AG04449 (cell line): ENCODE measurements around the gene BCKDK.
A peak's percentile ranks its signal among the peaks of the same experiment; 100 is the strongest.

Experiments used
- CTCF ChIA-PET: fragments of 350-600 bp; formaldehyde crosslinking; extraction: SDS; loops from one replicate; lab custom pipeline; 2021; ENCODE audit warnings: antibody characterized with exemption; lab: Yijun Ruan, JAX
- POLR2A ChIA-PET: fragments of 400-600, 350-600 bp; formaldehyde crosslinking; extraction: SDS; loops from one replicate; lab custom pipeline; 2020; ENCODE audit warnings: antibody characterized with exemption, inconsistent platforms; lab: Yijun Ruan, JAX
- DNase-seq: peaks from one replicate; pipeline ENCODE4 v3.0.0-alpha.2; 2010; ENCODE audit warnings: low read depth, low spot score
- H3K4me3 ChIP-seq: 2 replicates; pipeline ENCODE4 v1.5.1; 2011; ENCODE audit warnings: low read depth, mild to moderate bottlenecking, control low read depth, low read length
- CTCF ChIP-seq: IDR thresholded peaks from one replicate; pipeline ENCODE4 v1.5.1; 2011; ENCODE audit warnings: mild to moderate bottlenecking, moderate library complexity, low read length, control low read depth, inconsistent platforms; ENCODE audit not compliant: insufficient read depth; ENCODE audit errors: missing control alignments

BCKDK gene

GRCh38 chr16:31106509-31107464, 1.4 kb upstream of the BCKDK start:
- ChIA-PET POLR2A (no interaction called here), CTCF (interaction anchor here (2.3 kb wide), 1 partner anchor 10 kb away, joined by 18 read pairs; the partner anchor contains the start of gene VKORC1)
- H3K4me3 ChIP-seq: no peak overlapping the region
- no peak for DNase-seq
- no peak for TF ChIP-seq CTCF

GRCh38 chr16:31107465-31107867, 720 bp upstream of the BCKDK start:
- POLR2A ChIA-PET: interaction anchor here (2.3 kb wide), 1 partner anchor 10 kb away, joined by 9 read pairs; the partner anchor contains the start of gene KAT8
- no peak for DNase-seq
- peak overlapping the region; percentile 77; the same call in 1 of the 2 replicates for H3K4me3 ChIP-seq
- TF ChIP-seq CTCF: no peak
- CTCF ChIA-PET: interaction anchor here (2.3 kb wide), 1 partner anchor 10 kb away, joined by 18 read pairs; the partner anchor contains the start of gene VKORC1

GRCh38 chr16:31108794-31109558, 790 bp downstream of the BCKDK start:
- TF ChIP-seq CTCF: no peak
- CTCF ChIA-PET: interaction anchor here (1.0 to 1.1 kb wide), 2 partner anchors 12 to 113 kb away, joined by 3 read pairs; no protein-coding TSS in a partner anchor
- peak overlapping the region; percentile 77 for H3K4me3 ChIP-seq
- DNase-seq: no peak
- POLR2A ChIA-PET: interaction anchor here (2.3 kb wide), 1 partner anchor 9 kb away, joined by 9 read pairs; the partner anchor contains the start of gene KAT8

GRCh38 chr16:31109622-31110021, 1.4 kb downstream of the BCKDK start:
- TF ChIP-seq CTCF: no peak
- ChIA-PET POLR2A (interaction anchor here (2.3 kb wide), 1 partner anchor 8 kb away, joined by 9 read pairs; the partner anchor contains the start of gene KAT8), CTCF (interaction anchor here (1.0 to 1.1 kb wide), 2 partner anchors 11 to 114 kb away, joined by 3 read pairs; no protein-coding TSS in a partner anchor)
- peak overlapping the region; percentile 77 for H3K4me3 ChIP-seq
- no peak for DNase-seq

GRCh38 chr16:31110106-31111034, 2.2 kb downstream of the BCKDK start:
- ChIA-PET CTCF (interaction anchor here (1.0 to 1.3 kb wide), 3 partner anchors 10 to 156 kb away, joined by 3 to 4 read pairs (median 4); no protein-coding TSS in a partner anchor), POLR2A (interaction anchor here (2.3 kb wide), 1 partner anchor 7 kb away, joined by 9 read pairs; the partner anchor contains the start of gene KAT8)
- no peak for DNase-seq
- no peak overlapping the region; the same call in 1 of the 2 replicates for H3K4me3 ChIP-seq
- TF ChIP-seq CTCF: no peak
